ENCODE results near the gene DESI1.
"Not testable (repeated sequence)": the region's sequence is repeated elsewhere in the genome, so short reads cannot be mapped to it uniquely, and the experiment has no call there.

Gene DESI1

DNA sequence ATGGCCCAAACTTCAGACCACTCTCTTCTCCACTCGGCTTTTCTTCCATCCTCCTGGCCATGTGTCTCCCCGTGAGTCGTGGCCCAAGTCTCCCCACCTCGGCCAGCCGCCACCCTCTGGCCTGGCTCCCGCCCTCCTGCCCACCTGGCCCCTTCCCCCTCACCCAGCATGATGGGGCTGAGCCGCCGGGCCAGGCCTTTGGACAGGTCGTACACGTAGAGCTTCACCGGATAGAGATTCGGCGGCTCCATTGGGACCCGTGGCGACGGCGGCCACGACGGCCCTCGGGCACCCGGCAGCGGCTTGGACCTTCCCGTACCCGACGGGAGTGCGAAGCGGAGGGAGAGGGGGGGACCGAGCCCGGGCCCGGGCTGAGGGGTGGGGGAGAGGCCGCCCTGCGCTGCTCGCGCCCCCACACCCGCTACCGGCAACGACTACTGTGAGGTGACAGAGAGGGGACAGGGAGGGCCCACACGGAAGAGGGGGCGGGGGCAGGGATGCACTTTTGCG lies at the start of gene DESI1:
DESI1 (minus strand) TSS at position 455 of the 510 bp plus-strand sequence; CDS start at position 251, 204 bp downstream.
- DNase-seq, result no peak

DNA sequence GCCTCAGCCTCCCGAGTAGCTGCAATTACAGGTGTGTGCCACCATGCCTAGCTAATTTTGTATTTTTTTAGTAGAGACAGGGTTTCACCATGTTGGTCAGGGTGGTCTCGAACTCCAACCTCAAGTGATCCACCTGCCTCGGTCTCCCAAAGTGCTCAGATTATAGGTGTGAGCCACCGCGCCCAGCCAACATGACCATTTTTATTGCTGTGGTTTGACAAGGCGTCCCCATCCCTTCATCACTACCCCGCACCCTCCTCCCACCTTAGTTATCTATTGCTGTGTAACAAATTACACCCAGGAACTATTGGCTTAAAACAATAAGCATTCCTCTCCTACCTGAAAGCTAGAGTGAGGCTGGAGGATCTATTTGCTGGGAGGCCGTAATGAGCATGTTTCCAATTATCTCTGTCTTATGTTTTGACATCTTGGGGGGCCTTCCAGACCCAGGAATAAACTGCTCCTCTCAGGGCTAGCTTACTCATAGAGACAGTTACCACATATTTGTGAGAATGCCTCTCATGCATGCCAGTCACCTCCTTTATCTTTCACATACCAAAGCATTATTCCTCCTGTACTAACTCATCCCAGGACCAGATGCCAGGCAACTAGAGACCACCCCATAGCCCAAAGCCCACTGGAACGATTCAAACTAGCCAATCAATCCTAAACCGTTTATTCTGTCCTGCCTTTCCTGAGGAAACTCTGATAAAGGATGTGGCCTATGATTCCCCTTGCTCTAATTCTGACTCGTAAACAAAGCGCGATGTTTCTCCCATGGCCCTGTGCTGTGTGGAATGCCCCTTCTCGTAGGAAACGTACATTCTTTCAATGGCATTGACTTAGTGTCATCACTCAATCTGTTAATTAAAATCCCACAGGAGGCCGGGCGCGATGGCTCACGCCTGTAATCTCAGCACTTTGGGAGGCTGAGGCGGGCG lies 48.4 kb upstream of the DESI1 start:
- no peak for DNase-seq

DNA sequence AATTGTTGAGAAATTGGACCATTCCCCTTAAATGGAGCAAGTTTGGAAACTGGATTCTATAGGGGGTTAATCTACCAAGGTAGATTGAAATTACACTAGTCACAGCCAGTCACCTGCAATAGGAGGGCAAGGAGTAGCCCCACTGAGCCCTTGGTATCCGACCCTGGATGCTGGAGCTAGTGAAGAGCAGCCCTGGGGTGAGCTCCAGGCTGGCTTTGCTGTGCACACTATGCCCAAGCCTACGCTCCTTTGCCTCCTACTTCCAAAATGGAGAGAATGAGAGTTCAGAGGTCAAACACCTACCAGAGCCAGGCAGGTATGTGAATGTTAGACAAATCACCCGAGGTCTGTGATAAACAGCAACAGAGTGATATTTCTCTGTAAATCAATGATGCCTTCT lies 44.1 kb upstream of the DESI1 start:
- DNase-seq, result no peak

DNA sequence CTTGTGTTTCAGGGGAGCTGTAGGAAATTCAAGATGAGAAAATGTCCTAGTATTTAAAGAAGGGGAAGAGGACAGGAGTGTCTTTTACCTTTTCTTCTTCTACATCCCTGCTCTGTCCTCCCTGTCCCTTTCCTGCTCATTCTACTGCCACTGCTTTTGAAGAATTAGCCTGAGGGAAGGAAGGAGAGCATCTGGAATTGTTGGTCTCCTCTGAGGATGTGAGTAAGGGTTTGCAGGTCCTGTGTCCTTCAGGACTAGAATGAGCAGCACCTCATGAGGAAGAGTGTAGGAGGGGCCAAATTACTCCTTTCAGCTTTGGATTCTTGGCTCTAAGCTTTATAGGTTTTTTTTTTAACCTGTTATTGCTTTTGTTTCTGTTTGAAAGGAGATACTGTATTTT lies 43.6 kb upstream of the DESI1 start:
- no peak for DNase-seq

DNA sequence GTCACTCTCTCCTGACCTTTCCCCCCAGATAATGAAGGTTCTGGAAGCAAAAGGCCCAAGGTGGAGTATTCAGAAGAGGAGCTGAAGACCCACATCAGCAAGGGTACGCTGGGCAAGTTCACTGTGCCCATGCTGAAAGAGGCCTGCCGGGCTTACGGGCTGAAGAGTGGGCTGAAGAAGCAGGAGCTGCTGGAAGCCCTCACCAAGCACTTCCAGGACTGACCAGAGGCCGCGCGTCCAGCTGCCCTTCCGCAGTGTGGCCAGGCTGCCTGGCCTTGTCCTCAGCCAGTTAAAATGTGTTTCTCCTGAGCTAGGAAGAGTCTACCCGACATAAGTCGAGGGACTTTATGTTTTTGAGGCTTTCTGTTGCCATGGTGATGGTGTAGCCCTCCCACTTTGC lies 42.8 kb upstream of the DESI1 start:
- DNase-seq, result not testable (repeated sequence)

DNA sequence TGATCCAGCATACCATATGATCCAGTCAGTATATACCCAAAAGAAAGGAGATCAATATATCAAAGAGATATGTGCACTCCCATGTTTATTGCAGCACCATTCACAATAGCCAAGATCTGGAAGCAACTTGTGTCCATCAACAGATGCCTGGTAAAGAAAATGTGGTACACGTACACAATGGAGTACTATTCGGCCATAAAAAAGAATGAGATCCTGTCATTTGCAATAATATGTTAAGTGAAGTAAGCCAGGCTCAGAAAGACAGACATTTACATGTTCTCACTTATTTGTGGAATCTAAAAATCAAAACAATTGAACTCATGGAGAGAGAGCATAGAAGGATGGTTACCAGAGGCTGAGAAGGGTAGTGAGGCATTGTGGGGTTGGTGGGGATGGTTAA lies 40.9 kb upstream of the DESI1 start:
- no peak for DNase-seq

DNA sequence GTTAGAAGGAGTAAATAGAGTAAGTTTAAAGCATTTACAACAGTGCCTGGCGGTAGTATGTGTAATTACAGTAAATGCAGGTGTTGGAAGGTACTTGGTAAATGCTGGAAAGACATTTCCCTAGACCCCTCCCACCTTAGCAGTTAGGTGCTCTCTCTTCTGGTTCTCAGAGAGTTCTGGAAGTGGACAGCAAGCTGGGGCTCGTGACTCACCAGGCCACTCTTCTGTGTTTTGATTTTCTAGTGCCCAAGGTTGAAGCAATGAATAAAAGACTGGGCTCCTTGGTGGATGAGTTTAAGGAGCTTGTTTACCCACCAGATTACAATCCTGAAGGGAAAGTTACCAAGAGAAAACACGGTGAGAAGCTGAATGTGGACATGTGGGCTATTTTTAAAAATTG lies 40.2 kb upstream of the DESI1 start:
- no peak for DNase-seq

DNA sequence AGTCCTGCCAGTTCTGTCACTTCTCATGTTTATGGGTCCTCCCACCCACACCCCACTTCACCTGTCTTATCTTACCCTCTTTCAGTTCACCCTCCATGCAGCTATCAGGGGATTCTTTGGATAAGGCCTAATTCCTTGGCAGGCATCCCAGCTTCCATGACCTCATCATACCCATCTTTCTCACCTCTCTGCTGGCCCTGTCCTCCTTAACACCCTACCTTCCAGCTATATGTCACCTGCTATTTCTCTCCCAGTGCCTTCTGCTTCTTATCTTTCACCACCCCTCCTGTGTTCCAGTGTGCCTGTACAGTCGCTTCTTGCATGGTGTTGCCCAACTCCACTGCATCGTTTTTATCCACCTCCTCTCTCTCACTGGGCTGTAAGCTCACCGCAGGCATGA lies 39.6 kb upstream of the DESI1 start:
- DNase-seq, result no peak

DNA sequence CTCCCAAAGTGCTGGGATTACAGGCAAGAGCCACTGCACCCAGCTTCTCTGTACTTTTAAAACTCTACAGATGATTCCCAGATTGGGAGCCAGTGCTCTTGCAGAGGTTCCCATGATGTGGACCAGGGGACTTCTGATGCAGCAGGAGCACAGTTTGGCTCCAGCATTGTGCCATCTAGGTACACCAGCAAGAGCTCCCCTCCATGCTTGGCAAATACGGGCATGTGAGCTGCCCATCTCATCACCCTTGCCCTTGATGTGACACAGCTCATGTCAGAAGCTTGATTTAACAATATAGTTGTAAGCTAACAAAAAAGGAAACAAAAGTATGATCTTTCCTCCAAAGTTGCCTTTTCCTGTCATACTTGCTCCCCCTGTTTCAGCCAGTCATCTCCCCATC lies 39.1 kb upstream of the DESI1 start:
- DNase-seq, result no peak

DNA sequence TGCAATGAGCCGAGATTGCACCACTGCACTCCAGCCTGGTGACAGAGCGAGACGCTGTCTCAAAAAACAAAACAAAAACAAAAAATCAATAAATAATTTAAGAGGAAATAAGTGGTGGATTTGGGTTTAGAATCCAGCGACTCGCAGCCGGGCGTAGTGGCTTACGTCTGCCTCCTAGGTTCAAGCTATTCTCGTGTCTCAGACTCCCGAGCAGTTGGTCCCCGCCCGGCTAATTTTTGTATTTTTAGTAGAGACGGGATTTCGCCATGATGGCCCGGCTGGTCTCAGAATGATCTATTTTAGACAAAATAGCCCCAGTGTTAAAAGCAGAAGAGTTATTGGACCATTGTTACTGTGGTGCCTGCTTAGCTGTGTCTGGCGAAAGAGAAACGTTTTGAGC lies 38.0 kb upstream of the DESI1 start:
- DNase-seq, result no peak

DNA sequence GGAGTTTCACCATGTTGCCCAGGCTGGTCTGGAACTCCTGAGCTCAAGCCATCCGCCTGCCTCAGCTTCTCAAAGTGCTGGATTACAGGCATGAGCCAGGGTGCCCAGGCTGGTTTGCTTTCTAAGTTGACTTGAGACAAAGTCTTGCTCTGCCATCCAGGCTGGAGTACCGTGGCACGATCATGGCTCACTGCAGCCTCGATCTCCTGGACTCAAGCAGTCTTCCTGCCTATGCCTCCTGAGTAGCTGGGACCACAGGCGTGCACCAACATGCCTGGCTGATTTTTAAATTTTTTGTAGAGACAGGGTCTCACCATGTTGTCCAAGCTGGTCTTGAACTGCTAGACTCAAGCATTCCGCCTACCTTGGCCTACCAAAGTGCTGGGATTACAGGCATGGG lies 36.9 kb upstream of the DESI1 start:
- DNase-seq, result no peak

DNA sequence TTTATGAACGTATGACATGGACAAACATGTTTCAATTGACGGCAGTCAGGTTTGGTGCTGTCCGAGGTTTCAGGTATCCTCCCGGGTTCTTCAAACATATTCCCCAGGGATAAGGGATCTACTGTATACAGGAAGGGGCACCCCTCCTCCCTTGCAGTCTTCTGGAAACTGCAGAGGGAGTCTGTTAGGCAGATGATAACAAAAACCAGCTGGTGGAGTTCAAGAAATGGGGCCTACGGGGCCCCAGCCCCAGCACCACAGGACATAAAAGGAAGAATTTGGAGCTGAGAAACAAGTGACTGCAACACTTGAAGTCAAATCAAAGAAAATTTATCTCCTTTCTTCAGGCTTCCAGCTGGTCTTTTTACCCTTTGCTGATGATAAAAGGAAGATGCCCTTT lies 35.7 kb upstream of the DESI1 start:
- DNase-seq, result no peak

DNA sequence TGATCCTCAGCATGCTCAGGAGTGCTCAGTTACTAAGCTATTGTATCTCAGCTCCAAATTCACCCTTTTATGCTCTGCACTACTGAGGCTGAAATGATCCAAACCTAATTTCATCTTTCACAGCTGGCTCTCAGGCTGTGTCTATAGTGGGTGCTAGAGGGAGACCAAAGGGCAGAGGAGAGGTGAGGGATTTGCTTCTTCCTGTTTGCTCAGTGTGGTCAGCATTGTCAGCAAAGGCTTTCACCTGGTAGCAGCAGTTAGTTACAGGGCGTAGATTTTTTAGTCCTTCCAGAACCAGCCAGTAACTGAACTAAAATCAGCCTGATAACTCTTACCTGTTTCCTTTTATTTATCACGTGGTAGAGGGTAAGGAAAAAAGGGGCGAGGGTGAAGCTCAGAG lies 33.5 kb upstream of the DESI1 start:
- DNase-seq, result no peak

DNA sequence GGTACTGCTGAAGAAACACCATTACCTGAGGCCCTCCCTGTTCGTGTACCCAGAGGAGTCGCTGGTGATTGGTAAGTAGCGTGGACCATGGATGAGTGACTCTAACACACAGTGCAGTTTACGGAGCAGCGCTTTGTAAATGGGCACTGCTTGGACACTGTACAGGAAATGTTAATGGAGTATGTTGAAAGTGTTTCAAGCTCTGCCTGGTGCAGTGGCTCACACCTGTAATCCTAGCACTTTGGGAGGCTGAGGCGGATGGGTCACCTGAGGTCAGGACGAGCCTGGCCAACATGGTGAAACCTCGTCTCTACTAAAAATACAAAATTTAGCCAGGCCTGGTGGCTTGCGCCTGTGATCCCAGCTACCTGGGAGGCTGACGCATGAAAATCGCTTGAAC lies 30.0 kb upstream of the DESI1 start:
- DNase-seq, result no peak

DNA sequence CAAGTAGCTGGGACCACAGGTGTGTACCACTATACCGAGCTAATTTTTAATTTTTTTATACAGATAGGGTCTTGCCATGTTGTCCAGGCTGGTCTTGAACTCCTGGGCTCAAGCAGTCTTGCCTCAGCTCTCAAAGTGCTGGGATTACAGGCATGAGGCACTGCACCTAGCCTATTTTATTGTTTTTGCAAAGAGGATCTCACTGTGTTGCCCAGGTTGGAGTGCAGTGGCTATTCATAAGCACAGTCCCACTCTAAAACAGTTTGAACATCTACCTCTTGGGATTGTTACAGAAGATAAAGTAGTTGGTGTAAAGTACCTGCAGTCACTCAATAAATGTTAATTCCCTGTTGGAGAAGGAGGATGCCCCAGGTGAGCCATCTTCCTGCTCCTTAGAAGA lies 29.4 kb upstream of the DESI1 start:
- no peak for DNase-seq

DNA sequence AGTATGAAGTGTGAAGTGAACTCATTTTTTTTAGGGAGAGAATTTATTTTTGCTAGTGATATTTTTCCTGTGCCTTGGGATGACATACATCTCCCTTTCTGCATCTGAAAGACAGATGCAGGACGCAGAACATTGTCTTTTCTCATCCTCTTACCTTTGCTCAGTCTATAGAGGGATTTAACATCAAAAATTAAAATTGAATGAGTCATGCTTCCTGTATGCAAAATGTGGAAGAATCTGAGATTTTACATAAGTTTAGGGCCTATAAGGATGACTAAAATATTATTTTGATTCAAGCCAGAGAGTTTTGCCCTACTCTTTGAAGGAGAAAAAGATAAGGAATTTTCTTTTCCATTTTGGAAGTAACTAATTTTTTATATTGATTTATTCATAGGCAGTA lies 27.6 kb upstream of the DESI1 start:
- no peak for DNase-seq

DNA sequence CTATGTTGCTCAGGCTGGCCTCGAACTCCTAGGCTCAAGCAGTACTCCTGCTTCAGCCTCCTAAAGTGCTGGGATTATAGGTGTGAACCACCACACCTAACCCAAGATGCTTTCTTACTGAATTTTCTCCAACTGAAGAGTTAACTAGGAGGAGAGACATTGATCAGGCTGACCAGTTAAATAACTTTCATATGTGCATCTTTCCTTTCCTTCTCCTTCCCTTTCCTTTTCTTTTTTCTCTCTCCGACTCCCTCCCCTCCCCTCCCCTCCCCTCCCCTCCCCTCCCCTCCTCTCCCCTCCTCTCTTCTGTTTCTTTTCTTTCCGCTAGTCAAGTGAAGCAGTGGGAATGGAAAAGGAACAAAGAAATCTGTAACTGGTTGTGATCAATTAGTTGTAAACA lies 26.9 kb upstream of the DESI1 start:
- DNase-seq, result no peak

DNA sequence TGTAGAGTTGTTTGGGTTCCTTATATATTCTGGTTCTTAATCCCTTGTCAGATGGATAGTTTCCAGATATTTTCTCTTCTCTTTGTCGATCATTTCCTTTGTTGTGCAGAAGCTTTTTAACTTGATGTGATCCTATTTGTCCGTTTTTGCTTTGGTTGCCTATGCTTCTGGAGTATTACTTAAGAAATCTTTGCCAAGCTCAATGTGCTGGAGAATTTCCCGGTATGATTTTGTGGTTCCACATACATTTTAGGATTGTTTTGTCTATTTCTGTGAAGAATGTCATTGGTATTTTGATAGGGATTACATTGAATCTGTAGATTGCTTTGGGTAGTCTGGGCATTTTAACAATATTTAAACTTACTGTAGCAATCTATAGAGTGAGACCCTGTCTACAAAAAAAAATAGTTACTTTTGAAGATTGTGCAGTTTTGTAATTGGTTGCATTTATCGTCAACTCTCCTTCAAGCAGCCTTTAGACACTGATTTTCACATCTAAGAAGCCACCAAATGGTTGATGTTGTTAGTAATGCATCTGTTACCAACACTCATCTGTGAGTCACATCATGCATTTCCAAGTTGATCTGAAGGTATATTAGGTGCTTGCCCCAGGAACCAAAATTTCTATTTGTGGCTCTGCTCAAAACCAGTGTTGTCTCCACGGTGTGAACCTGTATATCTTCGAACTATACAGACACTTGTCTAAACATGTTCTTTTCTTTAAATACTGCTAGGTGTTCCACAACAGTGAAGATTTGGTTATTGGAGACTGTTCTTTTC lies 21.7 kb upstream of the DESI1 start:
- no peak for DNase-seq

DNA sequence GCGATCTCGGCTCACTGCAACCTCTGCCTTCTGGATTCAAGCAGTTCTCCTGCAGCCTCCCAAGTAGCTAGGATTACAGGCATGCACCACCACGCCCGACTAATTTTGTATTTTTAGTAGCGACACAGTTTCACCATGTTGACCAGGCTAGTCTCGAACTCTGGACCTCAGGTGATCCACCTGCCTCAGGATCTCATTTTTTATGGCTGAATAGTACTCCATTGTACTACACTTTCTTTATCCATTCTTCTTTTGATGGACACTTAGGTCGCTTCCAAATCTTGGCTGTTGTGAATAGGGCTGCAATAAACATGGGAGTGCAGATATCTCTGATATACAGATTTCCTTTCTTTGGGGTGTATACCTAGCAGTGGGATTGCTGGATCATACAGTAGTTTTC lies 21.0 kb upstream of the DESI1 start:
- DNase-seq, result no peak

DNA sequence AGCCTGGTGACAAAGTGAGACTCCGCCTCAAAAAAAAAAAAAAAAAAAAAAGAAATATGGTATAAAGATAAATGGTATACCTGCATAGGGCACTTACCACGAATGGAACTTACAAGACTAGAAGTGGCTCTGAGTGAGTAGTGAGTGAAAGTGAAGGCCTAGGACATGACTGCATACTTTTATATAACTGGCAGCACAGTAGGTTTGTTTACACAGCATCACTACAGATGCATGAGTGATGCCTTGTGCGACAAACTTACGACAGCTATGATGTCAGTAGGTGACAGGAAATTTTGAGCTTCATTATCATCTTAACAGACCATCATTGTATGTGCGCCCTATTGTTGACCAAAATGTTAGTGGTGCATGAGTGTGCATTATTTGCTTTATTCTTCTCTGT lies 17.9 kb upstream of the DESI1 start:
- DNase-seq, result no peak

DNA sequence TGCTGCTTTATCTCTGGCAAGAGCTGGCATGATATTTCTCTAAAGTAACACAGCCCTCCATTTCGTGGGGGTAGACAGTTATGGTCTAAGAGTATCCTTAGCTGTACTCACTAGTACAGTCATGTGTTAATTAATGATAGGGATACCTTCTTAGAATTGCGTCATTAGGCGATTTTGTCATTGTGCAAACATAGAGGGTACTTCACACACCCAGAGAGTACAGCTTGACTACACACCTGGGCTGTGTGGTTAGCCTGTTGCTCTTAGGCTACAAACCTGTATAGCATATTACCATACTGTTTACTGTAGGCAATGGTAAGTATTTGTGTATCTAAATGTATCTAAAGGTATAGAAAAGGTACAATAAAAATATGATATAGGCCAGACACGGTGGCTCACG lies 17.3 kb upstream of the DESI1 start:
- DNase-seq, result no peak

DNA sequence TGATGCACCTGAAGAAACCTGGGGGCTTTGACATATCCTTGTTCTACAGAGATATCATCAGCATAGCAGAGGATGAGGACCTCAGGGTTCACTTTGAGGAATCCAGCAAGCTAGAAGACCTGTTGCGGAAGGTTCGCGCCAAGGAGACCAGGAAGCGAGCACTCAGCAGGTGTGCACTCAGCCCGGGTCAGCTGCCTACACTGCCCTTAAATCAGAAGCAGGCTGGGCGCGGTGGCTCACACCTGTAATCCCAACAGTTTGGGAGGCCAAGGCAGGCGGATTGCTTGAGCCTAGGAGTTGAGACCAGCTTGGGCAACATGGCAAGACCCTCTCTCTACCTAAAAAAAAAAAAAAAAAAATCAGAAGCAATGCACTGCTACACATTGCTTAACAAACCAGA lies 16.8 kb upstream of the DESI1 start:
- not testable (repeated sequence) for DNase-seq

DNA sequence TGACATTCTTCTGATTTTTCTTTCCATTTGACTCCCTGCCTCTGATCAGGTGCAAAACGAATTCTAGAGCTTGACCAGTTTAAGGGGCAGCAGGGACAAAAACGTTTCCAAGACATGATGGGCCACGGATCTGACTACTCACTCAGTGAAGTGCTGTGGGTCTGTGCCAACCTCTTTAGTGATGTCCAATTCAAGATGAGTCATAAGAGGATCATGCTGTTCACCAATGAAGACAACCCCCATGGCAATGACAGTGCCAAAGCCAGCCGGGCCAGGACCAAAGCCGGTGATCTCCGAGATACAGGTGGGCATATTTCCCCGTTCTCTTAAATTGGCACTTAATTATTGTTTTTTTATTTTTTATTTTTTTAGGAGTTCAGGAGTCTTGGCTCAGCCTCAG lies 15.6 kb upstream of the DESI1 start:
- no peak for DNase-seq

DNA sequence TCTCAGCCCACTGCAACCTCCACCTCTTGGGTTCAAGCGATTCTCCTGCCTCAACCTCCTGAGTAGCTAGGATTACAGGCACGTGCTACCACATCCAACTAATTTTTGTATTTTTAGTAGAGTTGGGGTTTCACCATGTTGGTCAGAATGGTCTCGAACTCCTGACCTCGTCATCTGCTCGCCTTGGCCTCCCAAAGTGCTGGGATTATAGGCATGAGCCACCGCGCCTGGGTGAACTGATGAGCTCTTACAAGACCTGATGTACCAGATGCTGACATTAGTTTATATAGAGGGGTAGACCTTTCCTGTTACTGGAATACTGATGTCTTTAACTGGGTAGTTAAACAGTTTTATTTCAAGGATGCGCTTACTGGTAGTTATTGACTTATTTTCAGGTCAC lies 13.8 kb upstream of the DESI1 start:
- DNase-seq, result not testable (repeated sequence)
